ENCODE measurements around the gene CEP95. TPM values are rescaled to one million over a fixed set of nuclear protein-coding genes. Genes with fewer than 3 reads are reported as not detected.

The CEP95 gene
- total and polyA plus RNA-seq, 9 donors: 44.5 to 87.2 (median 63.3) TPM

GRCh38 chr17:64507413-64507782 lies 621 bp downstream of the CEP95 start:
- DNase-seq: no peak
- WGBS, 3 donors: 0% methylated on average over 13 of the region's 13 CpGs
- no peak for TF ChIP-seq EP300 (IDR thresholded peaks at IDR 0.05)
- TF ChIP-seq CTCF (IDR thresholded peaks at IDR 0.05): peak in 1 of 3 donors; percentile 19
- no peaks in the 10 kb centered on the region for H3K27me3 ChIP-seq
- peak overlapping the region; percentile 97 to 99 for H3K27ac ChIP-seq
- no peaks in the 10 kb centered on the region for H3K9me3 ChIP-seq
- intact Hi-C loops (cut with DNase I): no loop called here
- peak overlapping the region; percentile 99 for H3K4me3 ChIP-seq
- H3K4me1 ChIP-seq (ENCODE audit: insufficient read depth): peaks cover 4% of the 10 kb centered on the region
- H3K36me3 ChIP-seq: no peaks in the 10 kb centered on the region

- H3K4me1 ChIP-seq (ENCODE audit: insufficient read depth): peaks cover 4% of the 10 kb centered on the region
- no peak for DNase-seq
- no peak for TF ChIP-seq EP300 (IDR thresholded peaks at IDR 0.05)
- no peak for TF ChIP-seq CTCF (IDR thresholded peaks at IDR 0.05)
- TF ChIP-seq POLR2A (IDR thresholded peaks at IDR 0.05): no peak
- no peaks in the 10 kb centered on the region for H3K9me3 ChIP-seq
- no peaks in the 10 kb centered on the region for H3K27me3 ChIP-seq
- H3K36me3 ChIP-seq: no peaks in the 10 kb centered on the region
- no peak overlapping the region for H3K27ac ChIP-seq
- 57 to 71% (median 61%) methylated on average over 2 of the region's 2 CpGs for WGBS, 3 donors
- H3K4me3 ChIP-seq: no peak overlapping the region
- intact Hi-C loops (cut with DNase I): no loop called here
These were observed 1.9 kb downstream of the CEP95 start for GRCh38 chr17:64508683-64509082.

DNA sequence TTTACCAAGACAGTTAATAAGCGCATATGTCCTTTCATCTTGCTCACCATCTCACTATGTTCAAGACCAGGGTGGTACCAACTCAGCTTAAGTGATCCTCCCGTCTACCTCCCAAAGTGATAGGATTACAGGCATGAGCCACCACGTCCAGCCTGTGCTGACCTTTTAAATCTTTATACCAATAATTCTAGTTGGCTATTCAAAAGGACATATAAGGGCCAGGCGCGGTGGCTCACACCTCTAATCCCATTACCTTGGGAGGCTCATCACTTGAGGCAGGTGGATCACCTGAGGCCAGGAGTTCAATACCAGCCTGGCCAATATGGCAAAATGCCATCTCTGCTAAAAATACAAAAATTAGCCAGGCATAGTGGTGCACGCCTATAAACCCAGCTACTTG lies 2.4 kb downstream of the CEP95 start:
- Histone ChIP-seq H3K27me3 (no peaks in the 10 kb centered on the region), H3K27ac (no peak overlapping the region), H3K9me3 (no peaks in the 10 kb centered on the region), H3K36me3 (no peaks in the 10 kb centered on the region), H3K4me3 (no peak overlapping the region), H3K4me1 (ENCODE audit: insufficient read depth) (peaks cover 2% of the 10 kb centered on the region)
- WGBS, 3 donors: 84 to 87% (median 86%) methylated on average over 6 of the region's 6 CpGs
- DNase-seq: no peak
- intact Hi-C loops (cut with DNase I): no loop called here
- no peak for TF ChIP-seq POLR2A (IDR thresholded peaks at IDR 0.05)

GRCh38 chr17:64515419-64515818 lies 8.6 kb downstream of the CEP95 start:
- Histone ChIP-seq H3K4me1 (ENCODE audit: insufficient read depth) (no peaks in the 10 kb centered on the region), H3K9me3 (no peaks in the 10 kb centered on the region), H3K27me3 (no peaks in the 10 kb centered on the region), H3K36me3 (no peaks in the 10 kb centered on the region), H3K4me3 (no peak overlapping the region), H3K27ac (no peak overlapping the region)
- no peak for TF ChIP-seq POLR2A (IDR thresholded peaks at IDR 0.05)
- TF ChIP-seq CTCF (IDR thresholded peaks at IDR 0.05): no peak
- TF ChIP-seq EP300 (IDR thresholded peaks at IDR 0.05): no peak
- DNase-seq: no peak
- WGBS, 3 donors: 72 to 90% (median 82%) methylated on average over 2 of the region's 2 CpGs
- intact Hi-C loops (cut with DNase I): no loop called here

DNA sequence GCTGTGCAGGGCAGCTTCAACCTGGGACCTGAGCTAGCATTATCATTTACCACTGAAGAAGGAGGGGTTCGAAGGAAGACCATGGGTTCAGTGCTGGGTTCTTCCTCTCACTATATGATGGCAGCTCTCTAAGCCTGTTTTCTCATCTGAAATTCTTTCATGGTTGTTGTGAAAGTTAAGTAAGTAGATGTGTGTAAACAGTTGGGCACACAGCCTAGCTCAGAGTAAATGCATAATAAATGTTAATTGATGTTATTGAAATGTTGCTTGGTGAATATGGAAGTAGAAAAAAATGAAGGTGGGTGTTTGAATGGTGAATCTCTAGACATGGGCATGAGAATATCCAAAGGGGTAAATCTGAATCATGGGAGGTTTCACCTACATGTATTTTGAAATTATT lies 9.1 kb downstream of the CEP95 start:
- intact Hi-C loops (cut with DNase I): no loop called here
- Histone ChIP-seq H3K36me3 (no peaks in the 10 kb centered on the region), H3K4me1 (ENCODE audit: insufficient read depth) (no peaks in the 10 kb centered on the region), H3K4me3 (no peak overlapping the region), H3K9me3 (no peaks in the 10 kb centered on the region), H3K27ac (no peak overlapping the region), H3K27me3 (no peaks in the 10 kb centered on the region)
- TF ChIP-seq CTCF (IDR thresholded peaks at IDR 0.05) (no peak), POLR2A (IDR thresholded peaks at IDR 0.05) (no peak)
- WGBS, 3 donors: 91 to 96% (median 91%) methylated on average over 1 of the region's 1 CpG
- DNase-seq: no peak

Data from ovary (tissue), 9 donors.